ENCODE data around the gene ZNF625.

ZNF625 gene

GRCh38 chr19:12156223-12157058 is at the start of gene ZNF625:
TSS of gene ZNF625 (minus strand) at chr19:12156734. CDS start at chr19:12156558, 176 bp downstream.
- DNase-seq (ENCODE audit: low spot score) = no peak

- DNase-seq (ENCODE audit: low spot score) = no peak
Observed at GRCh38 chr19:12205296-12205695, 48.8 kb upstream of the ZNF625 start.

GRCh38 chr19:12202250-12202649 is 45.7 kb upstream of the ZNF625 start:
- peak; percentile 45 for DNase-seq (ENCODE audit: low spot score)

GRCh38 chr19:12199757-12200419 is 43.4 kb upstream of the ZNF625 start:
- no peak for DNase-seq (ENCODE audit: low spot score)

- DNase-seq (ENCODE audit: low spot score) = no peak
Observed at GRCh38 chr19:12198136-12198535, 41.6 kb upstream of the ZNF625 start.

GRCh38 chr19:12194827-12195731 is 38.5 kb upstream of the ZNF625 start:
- no peak for DNase-seq (ENCODE audit: low spot score)

- DNase-seq (ENCODE audit: low spot score) = no peak
Observed at GRCh38 chr19:12187625-12188024, 31.1 kb upstream of the ZNF625 start.

GRCh38 chr19:12180377-12180776 is 23.8 kb upstream of the ZNF625 start:
- DNase-seq (ENCODE audit: low spot score) = no peak

GRCh38 chr19:12166626-12167025 is 10.1 kb upstream of the ZNF625 start:
- no peak for DNase-seq (ENCODE audit: low spot score)

- peak; percentile 64 for DNase-seq (ENCODE audit: low spot score)
Observed at GRCh38 chr19:12163826-12164225, 7.3 kb upstream of the ZNF625 start.

GRCh38 chr19:12162882-12163806 is 6.6 kb upstream of the ZNF625 start, which contains the start of gene ZNF136:
TSS of gene ZNF136 (plus strand) at chr19:12163096. CDS start at chr19:12163204, 108 bp downstream.
- peak; percentile 97 for DNase-seq (ENCODE audit: low spot score)

GRCh38 chr19:12162513-12162881 is 6.0 kb upstream of the ZNF625 start:
- no peak for DNase-seq (ENCODE audit: low spot score)

- no peak for DNase-seq (ENCODE audit: low spot score)
Observed at GRCh38 chr19:12159773-12160414, 3.4 kb upstream of the ZNF625 start.

GRCh38 chr19:12155324-12155860 is 1.1 kb downstream of the ZNF625 start:
- no peak for DNase-seq (ENCODE audit: low spot score)

- no peak for DNase-seq (ENCODE audit: low spot score)
Observed at GRCh38 chr19:12145348-12145747, 11.2 kb downstream of the ZNF625 start.

GRCh38 chr19:12141405-12141736 is 15.2 kb downstream of the ZNF625 start:
- DNase-seq (ENCODE audit: low spot score) = no peak

GRCh38 chr19:12140545-12141404 is 15.8 kb downstream of the ZNF625 start:
- peak; percentile 89 for DNase-seq (ENCODE audit: low spot score)

GRCh38 chr19:12139885-12140544 is 16.5 kb downstream of the ZNF625 start, which contains the start of gene ZNF20:
TSS of gene ZNF20 (minus strand) at chr19:12140350. CDS start at chr19:12140182, 168 bp downstream.
- DNase-seq (ENCODE audit: low spot score) = peak; percentile 96

- peak; percentile 45 for DNase-seq (ENCODE audit: low spot score)
Observed at GRCh38 chr19:12139269-12139668, 17.3 kb downstream of the ZNF625 start.

All from RKO (cell line).